Panc1 (cell line): Measurements from ENCODE around the gene LRRC4B. TPM values are rescaled to one million over a fixed set of nuclear protein-coding genes. Genes with fewer than 3 reads are reported as not detected.

ENCODE experiments used
- ATAC-seq: fragments of 200-7000 bp; cut with Tn5 transposase; 2 replicates; pipeline ENCODE4 v1.9.1; 2020; ENCODE audit warnings: mild to moderate bottlenecking, moderate library complexity
- BruUV-seq: library from RNA; stranded (reverse); fragments of 400-500 nt; replicated peaks from 2 replicates; lab custom pipeline; 2021; lab: Mats Ljungman, UMichigan
- CTCF ChIA-PET: fragments of 300-600 bp; sonication (Branson Sonifier 250); formaldehyde crosslinking; loops from one replicate; lab custom pipeline; 2022; ENCODE audit warnings: antibody characterized with exemption; lab: Charles Lee
- POLR2A ChIA-PET: fragments of 300-600 bp; sonication (Branson Sonifier 250); formaldehyde crosslinking; loops from one replicate; lab custom pipeline; 2022; ENCODE audit warnings: antibody characterized with exemption; lab: Charles Lee
- DNase-seq: peaks from one replicate; pipeline ENCODE4 v3.0.0-alpha.2; 2010; ENCODE audit warnings: low read depth, low spot score
- H3K27ac ChIP-seq: 2 replicates; pipeline ENCODE4 v1.5.1; 2011; ENCODE audit warnings: mild to moderate bottlenecking, low read length, inconsistent platforms
- H3K27me3 ChIP-seq: fragments of 200-500 bp; sonication (Bioruptor generic); 2 replicates; pipeline ENCODE4 v1.6.0; 2014; ENCODE audit warnings: low read length, inconsistent platforms; ENCODE audit not compliant: control insufficient read depth, insufficient read depth
- H3K36me3 ChIP-seq: fragments of 200-500 bp; sonication (Bioruptor generic); 2 replicates; pipeline ENCODE4 v1.5.1; 2014; ENCODE audit warnings: inconsistent platforms, mild to moderate bottlenecking, low read length, moderate library complexity; ENCODE audit not compliant: control insufficient read depth, insufficient read depth
- H3K4me1 ChIP-seq: 2 replicates; pipeline ENCODE4 v1.5.1; 2011; ENCODE audit warnings: inconsistent platforms, mild to moderate bottlenecking, low read length, moderate library complexity; ENCODE audit not compliant: control insufficient read depth, insufficient read depth
- H3K4me3 ChIP-seq, 2 experiments: 2 replicates each; pipeline ENCODE4 v1.5.1; 2011 to 2012; ENCODE audit warnings: low read depth in 2 of 2, low read length in 2 of 2, mild to moderate bottlenecking in 2 of 2, inconsistent platforms in 1 of 2, moderate library complexity in 1 of 2
- H3K9me3 ChIP-seq: fragments of 200-500 bp; sonication (Bioruptor generic); 2 replicates; pipeline ENCODE4 v1.5.1; 2014; ENCODE audit warnings: low read depth, mild to moderate bottlenecking, inconsistent platforms, low read length, moderate library complexity; ENCODE audit not compliant: control insufficient read depth, insufficient read depth
- CTCF ChIP-seq: fragments of 450-650 bp; IDR thresholded peaks from 2 replicates; pipeline ENCODE4 v1.5.1; 2017; ENCODE audit warnings: mild to moderate bottlenecking
- POLR2AphosphoS5 ChIP-seq: IDR thresholded peaks from 2 replicates; pipeline ENCODE4 v1.6.1; 2012; ENCODE audit warnings: mild to moderate bottlenecking, low read depth, low read length, moderate library complexity
- REST ChIP-seq, 2 experiments: IDR thresholded peaks; 2 replicates each; pipeline ENCODE4 v1.6.1; 2011 to 2012; ENCODE audit warnings: low read depth in 2 of 2, control low read depth in 1 of 2, low read length in 1 of 2, mild to moderate bottlenecking in 1 of 2, moderate library complexity in 1 of 2; ENCODE audit not compliant: insufficient read depth in 1 of 2
- SIN3A ChIP-seq: IDR thresholded peaks from 2 replicates; pipeline ENCODE4 v1.6.1; 2012; ENCODE audit warnings: low read depth, mild to moderate bottlenecking, low read length, moderate library complexity, borderline replicate concordance; ENCODE audit not compliant: insufficient read depth
- TCF7L2 ChIP-seq: IDR thresholded peaks from 2 replicates; pipeline ENCODE4 v1.6.1; 2011; ENCODE audit warnings: mild to moderate bottlenecking, low read depth, low read length, inconsistent platforms
- in situ Hi-C: cut with HindIII; loops from 2 replicates; pipeline ENCODE4 v1.10.0; 2016; ENCODE audit warnings: low sequenced_read_pairs, low pct_unique_long_range_greater_than_20kb
- intact Hi-C: fragments of 100-400 bp; cut with micrococcal nuclease; formaldehyde crosslinking; loops from one replicate; pipeline ENCODE4 v1.10.0; 2022; ENCODE audit not compliant: unreplicated experiment
- total RNA-seq: library from RNA; stranded (reverse); gene quantifications from one replicate; pipeline ENCODE4 v1.2.1, GENCODE V29; 2021; ENCODE audit not compliant: unreplicated experiment

LRRC4B gene
- total RNA-seq, 1 experiment from 2014 or later, result 0.57 TPM

- DNase-seq (no peak), ATAC-seq (no peak)
- Histone ChIP-seq H3K27me3 (no peaks in the 10 kb centered on the region), H3K36me3 (no peaks in the 10 kb centered on the region; the same call in 1 of the 2 replicates), H3K9me3 (no peaks in the 10 kb centered on the region), H3K4me1 (no peaks in the 10 kb centered on the region), H3K4me3 (no peak overlapping the region), H3K27ac (no peak overlapping the region)
- TF ChIP-seq REST (IDR thresholded peaks at IDR 0.05; ENCODE audit: insufficient read depth in 1 of 2, low read depth in 2 of 2, low read length in 1 of 2) (no peak), CTCF (no peak), SIN3A (no peak), TCF7L2 (no peak), POLR2AphosphoS5 (no peak)
- in situ Hi-C loops (no loop called here), intact Hi-C loops (no loop called here)
- POLR2A ChIA-PET, result no interaction called here
- CTCF ChIA-PET, result no interaction called here
- BruUV-seq, result no TSS peak
Measured at GRCh38 chr19:50514346-50515167, 53.7 kb downstream of the LRRC4B start.

DNA sequence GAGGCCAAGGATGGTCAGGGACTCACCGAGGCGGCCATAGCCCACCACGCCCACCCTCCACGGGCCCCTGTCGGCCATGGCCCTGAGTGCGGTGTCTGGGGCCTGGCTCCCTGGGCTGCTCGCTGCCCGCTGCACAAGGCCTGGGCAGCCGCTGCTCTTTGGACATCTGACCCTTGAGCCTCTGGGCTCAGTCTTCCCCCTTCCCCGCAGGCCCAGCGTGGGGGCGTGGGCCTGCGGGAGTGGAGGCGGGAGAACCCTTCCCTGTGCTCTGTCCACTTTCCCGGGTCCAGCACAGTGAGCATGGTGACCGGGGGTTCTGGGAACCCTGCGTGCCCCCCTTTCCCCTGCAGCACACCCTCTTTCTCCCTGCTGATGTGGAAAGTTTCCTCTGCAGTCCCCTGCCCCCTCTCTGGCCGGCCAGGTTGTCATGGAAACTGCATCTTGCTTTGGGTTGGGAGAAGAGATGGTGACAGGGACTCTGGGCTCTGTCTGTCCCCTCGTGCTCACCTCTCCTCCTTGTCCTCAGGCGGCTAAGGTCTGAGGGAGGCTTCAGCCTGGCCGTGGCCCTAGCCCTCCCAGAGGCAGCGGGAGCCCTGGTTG is 54.4 kb downstream of the LRRC4B start, which contains the start of gene ASPDH:
Gene ASPDH, minus strand, starts transcription at position 168 of the 600 bp plus-strand sequence. Its CDS starts 90 bp downstream, at position 78.
- no TSS peak for BruUV-seq
- intact Hi-C loops (no loop called here), in situ Hi-C loops (no loop called here)
- TF ChIP-seq TCF7L2 (no peak), REST (IDR thresholded peaks at IDR 0.05; ENCODE audit: insufficient read depth in 1 of 2, low read depth in 2 of 2, low read length in 1 of 2) (no peak), SIN3A (no peak), CTCF (no peak), POLR2AphosphoS5 (no peak)
- Histone ChIP-seq H3K27ac (no peak within 1 kb of the TSS), H3K4me3 (no peak within 1 kb of the TSS), H3K36me3 (no peaks in the 10 kb centered on the region; the same call in 1 of the 2 replicates), H3K9me3 (no peaks in the 10 kb centered on the region), H3K4me1 (no peaks in the 10 kb centered on the region), H3K27me3 (no peaks in the 10 kb centered on the region)
- ChIA-PET POLR2A (no interaction called here), CTCF (no interaction called here)
- ATAC-seq (no peak), DNase-seq (no peak)
